Stimulated activated CD4-positive, alpha-beta T cell treated with anti-CD3 and anti-CD28 coated beads, TNF-alpha, amount 100 ng/mL, for 1 hour (primary cell): ENCODE data around the gene PRKCE.
"Not testable (repeated sequence)": the region's sequence is repeated elsewhere in the genome, so short reads cannot be mapped to it uniquely, and the experiment has no call there.

Experiments used
- DNase-seq, 3 donors: peaks; one replicate each; pipeline ENCODE4 v3.0.0-alpha.2; 2020; ENCODE audit warnings: low read depth in 3 of 3, low spot score in 1 of 3

PRKCE gene

DNA sequence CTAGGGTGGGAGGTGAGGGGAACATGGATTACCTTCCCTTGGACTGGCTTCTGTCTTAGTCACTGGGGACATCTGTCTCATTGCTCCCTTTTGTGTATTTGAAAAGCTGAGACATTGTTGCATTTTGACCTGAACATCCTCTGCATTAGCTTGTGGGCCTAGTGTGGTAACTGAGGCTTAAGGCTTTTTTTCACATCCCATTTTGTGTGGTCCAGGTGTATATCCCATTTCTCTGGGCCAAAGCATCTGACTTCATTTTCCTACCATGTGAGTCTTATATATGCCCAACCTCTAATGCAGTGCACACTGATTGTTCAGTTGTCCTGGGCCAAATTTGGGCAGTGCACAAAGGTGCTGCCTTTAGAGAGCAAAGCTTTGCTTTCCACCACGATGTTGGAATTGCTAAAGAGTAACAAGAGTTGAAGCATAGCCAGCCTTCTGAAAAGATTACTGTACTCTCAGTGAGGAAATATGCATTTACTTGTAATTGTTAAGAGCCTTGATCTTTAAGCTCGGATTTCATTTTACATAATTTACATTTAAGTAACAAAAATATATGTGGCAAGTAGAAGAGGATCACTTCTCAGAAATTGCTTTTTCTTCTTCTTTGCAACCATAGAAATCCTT is 13.3 kb downstream of the PRKCE start:
- no peak for DNase-seq

DNA sequence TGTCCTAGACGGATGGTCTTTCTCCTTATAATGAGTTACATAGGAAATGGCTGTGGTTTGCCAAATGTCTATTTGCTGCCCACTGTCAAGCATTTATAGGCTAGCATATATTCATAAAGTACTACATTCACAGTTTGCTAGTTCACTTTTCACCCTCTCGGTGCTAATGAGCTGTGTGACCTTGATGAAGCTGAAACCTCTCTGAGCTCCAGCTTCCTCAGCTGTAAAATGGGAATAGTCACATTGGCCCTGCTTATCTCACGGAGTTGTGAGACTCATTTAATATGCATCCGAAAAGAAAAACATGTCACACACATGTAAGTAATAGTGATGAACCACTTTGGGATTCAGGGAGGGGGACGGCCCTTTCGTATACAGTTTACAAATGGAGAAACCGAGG is 17.0 kb downstream of the PRKCE start:
- DNase-seq, result no peak

DNA sequence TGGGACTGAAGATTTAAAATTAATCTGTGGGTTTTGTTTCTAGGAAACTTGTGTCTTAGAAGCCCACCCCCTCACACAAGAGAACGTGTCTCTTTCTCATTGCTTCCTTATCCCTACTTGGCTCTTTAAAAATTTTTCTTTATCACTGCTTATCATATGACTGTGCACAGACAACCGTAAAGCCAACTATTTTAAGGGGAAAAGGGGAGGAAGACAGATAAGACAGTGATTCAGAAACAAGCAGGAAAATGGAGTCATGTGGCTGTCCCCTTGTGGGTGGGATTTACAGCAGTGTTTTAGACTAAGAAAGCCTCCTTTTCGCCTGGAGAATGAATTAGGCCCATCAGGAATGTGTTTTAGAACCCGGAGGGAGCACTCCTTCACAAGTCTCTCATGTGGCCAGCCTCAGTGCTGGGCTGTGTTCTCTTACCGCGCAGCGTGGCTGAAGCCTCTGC is 17.6 kb downstream of the PRKCE start:
- DNase-seq, result no peak

DNA sequence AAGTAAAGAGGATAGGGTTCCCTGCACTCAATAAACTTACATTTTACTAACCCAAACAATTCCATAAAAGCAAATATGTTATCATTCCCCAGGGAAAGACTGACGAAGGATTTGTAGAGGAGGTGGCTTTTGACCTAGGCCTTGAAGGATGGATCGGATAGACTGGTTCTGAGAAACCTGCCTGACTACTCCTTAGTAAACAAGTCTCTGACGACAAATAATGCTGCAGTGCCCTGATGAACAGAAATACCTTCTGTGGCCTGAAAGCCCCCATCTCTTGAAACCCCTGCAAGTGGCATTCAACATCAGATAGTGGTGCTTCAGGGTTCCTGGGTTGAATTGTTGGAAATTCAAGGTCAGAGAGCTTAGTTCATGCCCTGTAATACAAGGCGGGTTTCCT is 19.2 kb downstream of the PRKCE start:
- DNase-seq, result no peak

DNA sequence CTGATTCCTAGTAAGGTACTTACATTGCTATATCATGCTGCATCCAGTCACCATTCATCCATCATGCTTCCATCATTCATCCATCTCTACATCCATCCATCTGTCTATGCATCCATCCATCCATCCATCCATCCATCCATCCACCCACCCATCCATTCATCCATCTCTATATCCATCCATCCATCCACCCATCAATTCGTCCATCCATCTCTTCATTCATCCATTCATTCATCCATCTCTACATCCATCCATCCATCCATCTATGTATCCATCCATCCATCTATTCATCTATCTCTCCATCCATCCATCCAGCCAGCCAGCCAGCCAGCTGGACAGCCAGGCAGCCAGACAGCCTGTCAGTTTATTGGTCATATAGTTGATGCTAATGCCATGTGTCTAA is 20.7 kb downstream of the PRKCE start:
- no peak for DNase-seq

DNA sequence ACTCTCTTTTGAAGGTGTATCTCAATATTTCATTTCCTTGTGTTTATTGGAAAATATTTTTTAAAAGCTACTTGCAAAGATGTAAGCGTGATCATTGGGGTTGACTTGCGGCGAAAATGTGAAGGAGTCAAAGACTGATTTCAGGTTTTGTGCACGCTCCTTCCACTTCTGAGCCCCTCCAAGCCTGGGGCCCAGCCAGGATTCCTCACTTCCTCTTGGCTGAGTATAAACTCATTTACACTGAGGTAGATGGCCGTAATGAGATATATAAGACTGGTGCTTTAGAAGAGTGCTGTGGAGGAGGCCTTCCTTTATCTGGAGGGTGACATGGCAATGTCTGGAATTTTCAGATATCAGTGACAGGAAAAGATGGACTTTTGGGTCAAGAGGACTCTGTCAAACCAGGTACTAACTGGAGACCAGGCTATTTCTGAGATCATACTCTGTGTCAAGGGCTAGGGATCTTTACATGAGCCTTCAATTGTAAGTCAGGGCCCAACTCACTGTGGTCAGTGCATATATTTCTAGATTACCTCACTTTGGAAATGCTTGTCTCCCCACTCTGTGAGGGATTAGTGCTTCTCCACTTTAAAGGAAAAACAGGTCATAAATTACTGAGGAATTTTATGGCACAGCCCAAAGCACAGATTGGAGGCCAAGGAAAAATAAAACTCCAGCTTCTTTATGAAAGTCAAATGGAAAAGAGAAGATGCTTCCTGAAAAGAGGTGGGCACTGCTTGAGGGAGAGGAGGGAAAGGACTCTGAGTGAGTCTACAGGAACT is 22.8 kb downstream of the PRKCE start:
- no peak for DNase-seq

DNA sequence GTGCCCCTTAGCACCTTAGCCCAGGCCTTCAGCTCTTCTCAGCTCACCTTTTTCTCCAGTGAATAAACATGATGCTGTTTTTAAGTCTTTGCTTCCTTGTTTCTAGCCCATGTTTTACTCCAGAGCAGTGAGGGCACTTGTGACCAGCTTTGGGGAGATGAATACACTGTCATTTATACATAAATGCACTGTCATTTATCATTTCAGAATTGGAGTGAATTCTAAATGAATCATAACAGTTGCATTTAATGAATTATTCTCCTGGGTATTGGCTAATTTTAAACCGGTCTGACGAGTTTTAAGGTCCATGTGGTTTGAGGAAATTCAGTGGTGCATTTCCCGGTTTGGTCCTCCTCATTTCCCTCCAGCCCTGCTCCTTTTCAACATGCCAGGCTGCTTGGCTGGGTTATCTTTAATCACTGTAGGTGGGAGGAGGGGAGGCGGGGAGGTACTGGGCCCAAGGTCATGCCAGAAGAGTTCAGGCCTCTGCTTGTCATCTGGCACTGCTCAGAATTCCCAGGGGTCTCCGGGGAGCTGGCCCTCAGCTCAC is 23.9 kb downstream of the PRKCE start:
- DNase-seq, result no peak

DNA sequence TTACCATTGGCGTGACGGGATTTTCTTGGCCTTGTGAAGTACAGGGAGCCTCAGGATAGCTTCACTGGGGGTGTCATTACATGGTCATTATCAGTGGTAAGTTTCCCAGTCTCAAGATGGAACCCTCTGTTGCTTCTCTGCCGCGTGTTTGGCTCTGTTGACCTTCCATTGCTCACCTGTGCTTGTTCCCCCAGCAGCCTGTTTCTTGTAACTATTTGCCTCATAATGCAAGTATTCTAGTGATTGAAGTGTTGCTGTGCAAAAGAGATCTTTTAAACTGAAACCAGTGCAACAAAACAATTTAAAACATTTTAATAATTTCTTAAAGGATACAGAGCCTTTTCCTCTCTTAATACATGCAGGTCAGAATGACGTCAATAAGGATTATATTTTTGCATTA is 24.6 kb downstream of the PRKCE start:
- no peak for DNase-seq

DNA sequence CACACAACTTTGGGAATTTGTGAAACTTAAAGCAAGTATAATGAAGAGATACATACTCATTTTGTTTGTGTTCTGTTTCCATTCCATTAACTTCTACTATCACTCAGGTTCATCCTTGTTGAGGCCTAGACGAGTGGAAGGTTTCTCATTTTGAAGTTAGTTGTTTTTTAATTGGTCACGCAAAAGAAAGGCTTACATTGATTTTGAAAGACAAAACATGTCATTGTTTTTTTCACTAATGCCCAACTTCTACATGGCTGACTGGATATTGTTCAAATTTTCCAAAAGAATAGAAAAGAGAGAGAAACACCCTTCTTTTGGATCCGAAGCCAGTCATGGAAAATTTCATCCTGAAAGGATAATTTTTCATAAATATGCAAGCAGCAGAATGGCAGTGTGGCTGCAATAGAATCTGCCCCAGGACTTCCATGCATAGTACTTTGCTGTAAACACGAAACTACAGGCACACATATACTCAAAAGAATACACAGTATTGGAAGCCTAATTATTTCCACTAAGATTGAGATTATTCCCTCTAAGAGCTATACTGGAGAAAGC is 27.4 kb downstream of the PRKCE start:
- no peak for DNase-seq

DNA sequence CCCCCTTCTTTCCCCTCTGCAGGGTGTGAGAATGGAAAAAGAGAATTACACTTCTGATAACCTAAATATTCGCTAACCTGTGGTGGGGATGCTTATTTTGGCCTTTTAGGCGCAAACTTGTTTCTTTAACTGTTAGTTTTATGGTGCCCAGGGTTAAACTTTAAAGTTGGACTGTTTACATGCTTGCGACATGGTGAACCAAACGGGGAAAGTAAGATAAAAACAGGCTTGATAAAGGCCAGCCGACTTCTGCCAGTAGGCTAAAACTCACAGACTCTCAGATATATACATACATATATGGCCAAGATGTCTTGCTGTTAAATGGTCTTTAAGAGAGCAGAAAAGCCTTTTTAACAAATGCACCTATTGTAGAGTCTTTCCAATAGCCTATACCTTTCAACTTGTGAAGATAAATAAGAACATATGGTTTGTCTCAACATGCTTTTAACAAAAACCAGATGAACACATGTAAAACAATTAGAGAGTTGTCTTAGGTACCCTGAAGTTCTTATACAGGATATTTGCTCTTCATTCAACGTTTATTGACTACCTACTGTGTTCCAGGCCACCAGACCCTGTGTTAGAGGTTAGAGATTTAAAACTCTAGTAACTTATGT is 29.0 kb downstream of the PRKCE start:
- no peak for DNase-seq

DNA sequence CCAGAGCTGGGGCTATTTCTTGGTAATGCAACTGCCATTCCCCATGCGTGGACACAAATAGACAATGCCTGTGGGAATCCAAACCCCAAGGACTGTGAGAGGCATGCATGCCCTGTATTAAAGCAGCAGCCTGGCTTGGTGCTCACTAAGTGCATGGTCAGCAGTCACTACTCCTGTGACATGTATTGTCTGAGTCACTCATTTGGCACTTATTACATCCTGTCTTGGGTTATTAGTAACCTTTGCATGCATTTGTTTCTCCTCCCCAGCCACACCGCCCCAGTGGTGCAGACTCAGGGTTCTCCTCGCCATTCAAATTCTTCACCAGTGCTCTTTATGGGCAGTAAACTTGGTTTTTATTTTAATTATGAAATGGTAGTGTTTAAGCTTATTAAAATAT is 30.2 kb downstream of the PRKCE start:
- DNase-seq, result no peak

DNA sequence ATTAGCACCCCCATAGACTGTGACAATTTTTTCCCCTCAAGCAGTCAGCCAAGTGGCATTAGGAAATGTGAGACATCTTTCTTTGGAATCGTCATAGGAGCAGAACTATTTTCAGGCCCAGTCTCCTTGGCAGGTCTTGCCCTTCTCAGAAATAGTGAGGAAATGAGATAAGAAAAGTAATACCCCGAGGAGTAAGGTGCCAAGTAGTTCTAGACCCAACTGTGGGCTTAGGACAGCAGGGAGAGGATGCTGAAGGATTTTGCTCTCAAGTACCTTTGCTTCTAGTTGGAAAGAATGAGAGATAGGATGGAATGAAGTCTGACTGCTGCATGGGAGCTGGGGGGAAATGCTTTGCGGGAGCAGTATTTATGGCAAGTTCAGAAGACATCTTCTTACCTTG is 31.8 kb downstream of the PRKCE start:
- no peak for DNase-seq

DNA sequence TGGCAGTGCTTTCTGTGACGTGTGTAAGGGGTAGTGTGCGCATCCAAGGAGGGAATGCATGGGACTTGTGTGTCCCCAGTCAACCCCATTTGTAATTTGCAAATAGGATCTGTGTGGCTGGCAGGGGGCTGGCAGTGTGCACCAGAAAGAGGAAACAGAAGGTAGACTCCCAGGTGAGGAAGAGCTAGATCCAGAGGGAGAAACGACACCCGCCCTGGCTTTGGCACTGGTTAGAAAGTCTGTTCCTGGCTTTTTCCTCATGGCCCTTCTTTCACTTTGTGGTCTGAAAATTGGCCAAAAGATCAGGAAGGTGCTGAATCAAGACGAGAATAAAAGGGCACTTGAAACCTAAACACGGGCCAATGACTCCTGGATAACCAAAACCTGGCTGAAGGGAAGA is 33.3 kb downstream of the PRKCE start:
- DNase-seq, result no peak

DNA sequence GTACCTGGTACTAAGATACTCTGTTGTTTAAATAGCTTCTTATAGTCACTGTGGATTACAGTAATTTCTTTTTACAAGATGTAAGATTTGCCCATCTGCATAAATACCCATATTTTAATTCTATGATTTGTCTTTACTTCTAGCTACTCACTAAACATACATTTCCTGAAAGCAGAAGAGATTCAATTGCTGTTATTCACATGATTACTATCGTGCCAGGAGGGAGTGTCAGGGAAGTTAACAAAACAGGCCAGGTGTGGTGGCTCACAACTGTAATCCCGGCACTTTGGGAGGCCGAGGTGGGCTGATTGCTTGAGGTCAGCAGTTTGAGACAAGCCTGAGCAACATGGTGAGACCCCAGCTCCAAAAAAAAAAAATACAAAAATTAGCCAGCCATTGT is 33.8 kb downstream of the PRKCE start:
- no peak for DNase-seq

DNA sequence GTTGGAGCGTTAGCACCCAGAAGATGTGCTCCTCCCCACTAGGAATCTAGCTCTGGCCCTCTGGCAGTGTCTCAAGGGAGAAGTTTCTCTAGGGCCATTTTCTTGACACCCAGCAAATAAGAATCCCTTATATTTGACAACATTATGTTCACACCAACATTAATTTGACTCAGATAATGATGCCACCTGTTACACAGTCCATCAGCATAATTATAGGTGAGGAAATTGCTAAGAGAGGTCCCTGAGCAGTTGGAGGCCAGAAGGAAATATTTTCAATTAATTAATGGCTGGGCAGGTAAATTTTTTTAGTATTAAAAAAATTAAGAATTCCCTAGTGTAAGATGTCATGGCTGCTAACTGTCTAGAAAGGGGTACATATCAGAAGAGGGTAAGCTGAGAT is 36.5 kb downstream of the PRKCE start:
- no peak for DNase-seq

DNA sequence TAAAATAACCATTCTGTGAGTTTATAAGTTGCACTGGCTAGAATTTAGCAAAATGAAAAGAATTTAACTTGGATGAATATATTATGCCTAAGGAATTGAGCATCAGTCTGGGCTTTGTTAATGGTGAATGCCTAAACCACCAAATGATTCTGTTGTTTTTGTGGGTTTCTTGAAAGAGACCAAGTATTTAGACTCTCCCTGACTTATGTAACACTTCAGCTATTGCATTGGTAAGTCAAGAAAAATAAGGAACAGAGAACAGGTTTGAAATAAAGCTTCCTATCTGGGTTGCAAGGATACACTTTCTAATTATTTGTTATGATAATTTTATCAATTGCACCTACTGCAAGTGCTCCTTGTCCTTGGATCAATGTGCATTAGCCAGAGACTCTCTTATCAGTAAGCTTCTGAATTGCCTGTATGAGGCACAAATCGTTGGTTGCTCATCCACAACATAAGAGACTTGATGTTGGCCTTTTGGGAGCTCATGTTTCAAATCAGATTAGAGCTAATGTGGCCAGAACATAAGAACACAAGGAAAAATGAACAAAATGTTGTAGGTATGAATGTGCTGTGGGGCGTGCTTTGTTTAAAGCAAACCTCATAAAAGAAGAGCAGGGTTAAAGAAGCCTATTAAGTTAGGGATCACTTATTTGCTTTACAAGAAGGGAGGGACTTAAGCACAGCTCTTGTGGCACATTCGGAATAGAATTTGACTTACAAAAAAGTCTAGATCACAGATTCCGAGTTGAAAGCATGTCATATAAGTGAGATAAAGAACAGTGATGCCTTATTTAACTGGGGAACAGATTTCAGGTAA is 37.2 kb downstream of the PRKCE start:
- no peak for DNase-seq

DNA sequence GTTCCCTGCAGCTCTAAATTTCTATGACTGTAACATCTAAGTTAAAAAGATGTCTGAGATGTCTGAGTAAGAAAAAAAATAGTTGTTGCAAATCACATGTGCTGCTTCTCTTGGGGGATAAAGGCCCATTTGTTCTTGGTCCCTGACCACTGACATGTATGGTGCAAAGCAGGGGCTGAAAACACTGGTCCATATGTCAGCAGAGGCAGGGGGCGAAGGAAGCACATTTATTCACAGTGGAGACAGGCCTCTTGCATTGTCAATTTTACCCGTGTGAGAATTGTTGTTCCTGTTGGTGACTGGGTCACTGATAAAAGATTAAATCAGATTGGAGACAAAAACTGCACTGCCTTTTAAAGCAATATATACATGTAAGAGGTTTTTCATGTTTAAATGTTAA is 38.8 kb downstream of the PRKCE start:
- no peak for DNase-seq

DNA sequence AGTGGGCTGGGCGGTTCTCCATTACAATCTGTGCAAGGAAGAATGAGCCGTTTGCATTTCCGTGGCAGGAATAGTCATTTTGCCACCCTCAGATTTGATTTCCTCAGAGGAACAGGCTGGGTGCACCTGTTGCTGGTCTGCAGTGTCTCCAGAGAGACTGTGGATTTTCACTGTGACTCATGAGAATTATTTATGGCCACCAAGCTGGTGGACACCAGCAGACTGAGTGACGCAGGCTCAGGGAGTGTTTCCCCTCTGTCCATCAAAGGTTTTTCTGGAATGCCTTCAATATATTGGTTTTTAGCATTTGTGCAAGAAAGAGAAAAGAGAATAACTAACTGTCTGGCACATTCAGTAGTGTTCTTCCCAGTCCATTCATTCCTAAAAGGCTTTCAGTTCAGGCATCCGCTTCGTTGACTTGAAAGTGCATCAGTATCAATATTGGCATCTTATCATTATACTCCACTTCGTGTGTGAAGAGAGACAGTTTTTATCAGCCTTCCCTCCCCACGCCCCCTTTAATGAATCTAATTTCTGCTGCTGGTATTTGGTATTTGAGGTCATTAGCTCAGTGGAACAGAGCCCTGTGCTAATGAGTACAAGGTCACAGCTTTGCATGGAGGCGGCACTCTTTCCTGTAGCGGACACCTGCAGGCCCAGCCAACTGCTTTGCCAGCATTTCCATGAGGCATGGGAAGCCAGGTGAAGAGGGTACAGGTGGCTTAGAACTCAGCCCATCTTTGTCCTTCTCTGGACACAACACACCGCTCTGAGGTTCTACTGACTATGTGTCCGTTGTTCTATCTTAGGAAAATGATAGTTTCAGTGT is 39.9 kb downstream of the PRKCE start:
- no peak for DNase-seq

DNA sequence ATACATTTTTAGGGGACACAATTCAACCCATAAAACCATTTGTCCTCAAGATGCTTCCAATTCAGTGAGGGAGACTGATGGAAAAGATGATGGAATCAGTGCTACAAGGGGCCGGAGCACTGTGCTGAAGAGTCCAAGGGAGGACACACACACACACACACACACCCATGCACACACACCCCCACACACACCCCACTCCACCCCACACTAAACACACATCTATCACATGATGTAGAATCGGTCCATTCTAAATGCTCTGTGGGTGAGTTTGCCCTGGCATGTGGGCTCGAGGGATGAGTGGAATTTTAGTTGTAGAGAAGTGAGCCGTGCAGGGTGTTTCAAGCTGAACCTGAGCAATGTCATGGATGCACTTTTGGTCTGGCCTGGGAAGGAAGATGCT is 41.1 kb downstream of the PRKCE start:
- no peak for DNase-seq

DNA sequence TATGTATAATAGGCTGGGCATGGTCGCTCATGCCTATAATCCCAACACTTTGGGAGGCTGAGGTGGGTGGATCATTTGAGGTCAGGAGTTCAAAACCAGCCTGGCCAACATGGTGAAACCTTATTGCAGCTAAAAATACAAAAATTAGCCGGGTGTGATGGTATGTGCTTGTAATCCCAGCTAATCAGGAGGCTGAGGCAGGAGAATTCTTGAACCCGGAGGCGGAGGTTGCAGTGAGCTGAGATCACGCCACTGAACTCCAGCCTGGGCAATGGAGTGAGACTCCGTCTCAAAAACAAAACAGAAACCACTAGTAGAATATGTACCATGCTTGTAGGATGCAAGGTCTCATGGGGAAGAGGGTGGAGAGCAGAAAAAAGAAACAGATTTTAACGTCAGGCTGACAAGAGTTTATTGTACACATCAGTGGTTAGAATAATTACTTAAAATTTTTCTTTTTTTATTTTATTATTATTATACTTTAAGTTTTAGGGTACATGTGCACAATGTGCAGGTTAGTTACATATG is 44.1 kb downstream of the PRKCE start:
- not testable (repeated sequence) for DNase-seq
